GM12878 (cell line): ENCODE data around the gene WFS1. TPM values are rescaled to one million over a fixed set of nuclear protein-coding genes. Genes with fewer than 3 reads are reported as not detected.

Experiments used
- ATAC-seq: fragments of 200-7000 bp; cut with Tn5 transposase; 3 replicates; pipeline ENCODE4 v1.9.1; 2020; ENCODE audit warnings: mild to moderate bottlenecking, moderate library complexity
- BruUV-seq: library from RNA; stranded (reverse); fragments of 400-500 nt; replicated peaks from 2 replicates; lab custom pipeline; 2021; lab: Mats Ljungman, UMichigan
- CTCF ChIA-PET: fragments of 300-600 bp; sonication (Branson Sonifier 250); formaldehyde crosslinking; extraction: SDS; loops from one replicate; lab custom pipeline; 2021; ENCODE audit warnings: inconsistent platforms; lab: Yijun Ruan, JAX
- POLR2A ChIA-PET: fragments of 350-600 bp; formaldehyde crosslinking; extraction: SDS; loops from one replicate; lab custom pipeline; 2021; ENCODE audit warnings: inconsistent platforms; lab: Charles Lee
- RAD21 ChIA-PET: fragments of 300-600 bp; sonication (Branson Sonifier 250); formaldehyde crosslinking; loops from one replicate; lab custom pipeline; 2023; ENCODE audit warnings: antibody characterized with exemption; ENCODE audit not compliant: unreplicated experiment; lab: Charles Lee
- SMC1A ChIA-PET: fragments of 300-600 bp; sonication (Branson Sonifier 250); formaldehyde crosslinking; loops from one replicate; lab custom pipeline; 2023; ENCODE audit not compliant: unreplicated experiment, uncharacterized antibody; lab: Charles Lee
- DNase-seq: peaks from one replicate; pipeline ENCODE4 v3.0.0-alpha.2; 2011; ENCODE audit warnings: low read depth, low spot score
- FAIRE-seq: peaks from 3 replicates; lab custom pipeline; 2011; peaks lifted over from hg19 to GRCh38; lab: Jason Lieb, UNC
- H2AFZ ChIP-seq: 2 replicates; pipeline ENCODE4 v1.6.0; 2011; ENCODE audit warnings: low read depth, low read length, control low read depth; ENCODE audit not compliant: control insufficient read depth
- H3K27ac ChIP-seq: 2 replicates; pipeline ENCODE4 v1.5.1; 2011; ENCODE audit warnings: control low read depth; ENCODE audit not compliant: control insufficient read depth, insufficient read depth
- H3K27me3 ChIP-seq, 2 experiments: replicated peaks in 1 of 2; 2 replicates each; pipeline versions ENCODE4 v1.6.0 to v1.6.1; 2011; ENCODE audit warnings: low read length in 1 of 2; ENCODE audit not compliant: control insufficient read depth in 2 of 2, insufficient read depth in 2 of 2
- H3K36me3 ChIP-seq, 2 experiments: 2 replicates each; pipeline ENCODE4 v1.5.1; 2011; ENCODE audit warnings: low read length in 1 of 2; ENCODE audit not compliant: control insufficient read depth in 2 of 2, insufficient read depth in 2 of 2
- H3K4me1 ChIP-seq: 2 replicates; pipeline ENCODE4 v1.6.1; 2011; ENCODE audit warnings: mild to moderate bottlenecking, low read length, moderate library complexity, mixed read lengths; ENCODE audit not compliant: control insufficient read depth, insufficient read depth
- H3K4me2 ChIP-seq: 2 replicates; pipeline ENCODE4 v1.6.0; 2011; ENCODE audit warnings: control low read depth; ENCODE audit not compliant: control insufficient read depth, insufficient read depth
- H3K4me3 ChIP-seq: fragments of 200-600 bp; sonication (generic); 2 replicates; pipeline ENCODE4 v1.5.1; 2016
- H3K79me2 ChIP-seq: 2 replicates; pipeline ENCODE4 v1.6.0; 2011; ENCODE audit warnings: low read length; ENCODE audit not compliant: control insufficient read depth, insufficient read depth
- H3K9ac ChIP-seq: 2 replicates; pipeline ENCODE4 v1.8.0; 2011; ENCODE audit warnings: low read length, control low read depth, mixed read lengths; ENCODE audit not compliant: control insufficient read depth, insufficient read depth
- H3K9me3 ChIP-seq: replicated peaks from 3 replicates; pipeline ENCODE4 v1.5.1; 2011; ENCODE audit warnings: mild to moderate bottlenecking, low read length; ENCODE audit not compliant: control insufficient read depth, insufficient read depth
- H4K20me1 ChIP-seq: 2 replicates; pipeline ENCODE4 v1.6.0; 2011; ENCODE audit not compliant: control insufficient read depth, insufficient read depth
- CEBPB ChIP-seq, 2 experiments: fragments of 150-350 bp in 1 of 2; IDR thresholded peaks; 2 replicates each; pipeline ENCODE4 v1.6.1; 2012 to 2014; ENCODE audit warnings: low read depth in 2 of 2, low read length in 2 of 2, borderline replicate concordance in 1 of 2, inconsistent platforms in 1 of 2
- CREB1 ChIP-seq: IDR thresholded peaks from 2 replicates; pipeline ENCODE4 v1.6.1; 2012; ENCODE audit warnings: low read depth, mild to moderate bottlenecking, inconsistent platforms
- POLR2A ChIP-seq: IDR thresholded peaks from 2 replicates; pipeline ENCODE4 v1.6.1; 2011; ENCODE audit warnings: low read depth, mild to moderate bottlenecking, low read length
- RAD51 ChIP-seq: fragments of 450-650 bp; IDR thresholded peaks from 2 replicates; pipeline ENCODE4 v1.6.1; 2016; ENCODE audit warnings: moderate library complexity, mild to moderate bottlenecking, inconsistent platforms
- REST ChIP-seq: IDR thresholded peaks from 2 replicates; pipeline ENCODE4 v1.6.1; 2012; ENCODE audit warnings: mild to moderate bottlenecking, low read depth, low read length
- SKIL ChIP-seq: fragments of 450-650 bp; IDR thresholded peaks from 2 replicates; pipeline ENCODE4 v1.6.1; 2017; ENCODE audit warnings: mild to moderate bottlenecking, low read depth, inconsistent platforms; ENCODE audit not compliant: poor library complexity, severe bottlenecking
- TARDBP ChIP-seq: IDR thresholded peaks from 2 replicates; pipeline ENCODE4 v1.6.1; 2016; ENCODE audit warnings: borderline replicate concordance
- ZBTB11 ChIP-seq: fragments of 450-650 bp; formaldehyde crosslinking; IDR thresholded peaks from 2 replicates; pipeline ENCODE4 v1.5.0; 2022; ENCODE audit warnings: mild to moderate bottlenecking, missing genetic modification characterization
- ZBTB33 ChIP-seq: fragments of 450-650 bp; IDR thresholded peaks from 2 replicates; pipeline ENCODE4 v1.6.1; 2017; ENCODE audit warnings: mild to moderate bottlenecking
- WGBS: methylation state at CpG from one replicate; pipeline ENCODE4 v1.1.6; 2016; ENCODE audit warnings: low lambda C conversion rate; ENCODE audit not compliant: insufficient replicate concordance, insufficient coverage; ENCODE audit errors: missing lambda C conversion rate; 5-methylcytosine and 5-hydroxymethylcytosine counted together
- in situ Hi-C: fragments of 300-500 bp; cut with MboI; formaldehyde crosslinking; loops from 9 replicates; pipeline ENCODE4 v1.14.3; 2018; ENCODE audit warnings: mixed read lengths
- intact Hi-C: fragments of 100-400 bp; cut with micrococcal nuclease; formaldehyde crosslinking; loops from one replicate; pipeline ENCODE4 v1.14.2; 2022; ENCODE audit not compliant: unreplicated experiment
- polyA plus RNA-seq, 11 experiments: library from polyadenylated mRNA; depleted of rRNA in 4 of 11; unstranded in 6 of 11; stranded (reverse) in 5 of 11; fragments of >200 nt; fragmentation: Nextera tagmentation in 4 of 11; fragmentation: Illumina TruSeq in 1 of 11; extraction: Ambion mirVana in 4 of 11; extraction: Trizol in 1 of 11; gene quantifications; 1 replicate in 1 of 11; 2 replicates in 10 of 11; pipeline versions ENCODE4 v1.2.1 to v1.2.3, GENCODE V29; 2011 to 2016; ENCODE audit warnings: inconsistent platforms in 2 of 11, missing spikeins in 2 of 11, low read depth in 1 of 11
- total RNA-seq, 4 experiments: library from RNA; depleted of rRNA in 3 of 4; stranded (reverse); fragments of >200 nt in 3 of 4; fragmentation: Illumina TruSeq in 1 of 4; extraction: Trizol in 1 of 4; gene quantifications; 2 replicates each; pipeline versions ENCODE4 v1.2.1 to v1.2.3, GENCODE V29; 2013 to 2021

WFS1 gene
- total and polyA plus RNA-seq, 10 of the 15 experiments (the other 5 are each of a cell fraction or from before 2014, with no cell fraction given) = 0.31 to 4.7 (median 2.0) TPM

GRCh38 chr4:6281436-6282313 lies 12.0 kb downstream of the WFS1 start:
- H3K36me3 ChIP-seq = no peaks in the 10 kb centered on the region
- H4K20me1 ChIP-seq = peaks cover 8% of the 10 kb centered on the region
- no peak overlapping the region for H2AFZ ChIP-seq
- whole genome bisulfite sequencing = 64% methylated on average over 20 of the region's 20 CpGs
- H3K27ac ChIP-seq = no peak overlapping the region
- ATAC-seq = no peak
- in situ Hi-C loops (no loop called here), intact Hi-C loops (no loop called here)
- H3K4me1 ChIP-seq = peaks cover 15% of the 10 kb centered on the region
- no peak overlapping the region for H3K9ac ChIP-seq
- no peak for FAIRE-seq
- no peaks in the 10 kb centered on the region for H3K9me3 ChIP-seq
- ChIA-PET RAD21 (no interaction called here), CTCF (interaction anchor here (1.0 to 1.2 kb wide), 2 partner anchors 18 to 46 kb away, joined by 3 read pairs; no protein-coding TSS in a partner anchor), SMC1A (no interaction called here), POLR2A (no interaction called here)
- BruUV-seq = no TSS peak
- no peaks in the 10 kb centered on the region for H3K79me2 ChIP-seq
- H3K4me3 ChIP-seq = no peak overlapping the region
- H3K4me2 ChIP-seq = no peak overlapping the region
- DNase-seq = no peak
- H3K27me3 ChIP-seq = no peaks in the 10 kb centered on the region
- TF ChIP-seq ZBTB11 (no peak), ZBTB33 (no peak), SKIL (no peak), REST (no peak), TARDBP (no peak), CEBPB (IDR thresholded peaks at IDR 0.05; ENCODE audit: borderline replicate concordance in 1 of 2, low read depth in 2 of 2, low read length in 2 of 2) (no peak), RAD51 (no peak), POLR2A (no peak), CREB1 (no peak)
